ENCODE measurements around the gene AGBL4. TPM values are rescaled to one million over a fixed set of nuclear protein-coding genes. Genes with fewer than 3 reads are reported as not detected.

Gene AGBL4
- polyA plus RNA-seq, 4 donors = 0.10 to 0.16 TPM; not detected in 2

DNA sequence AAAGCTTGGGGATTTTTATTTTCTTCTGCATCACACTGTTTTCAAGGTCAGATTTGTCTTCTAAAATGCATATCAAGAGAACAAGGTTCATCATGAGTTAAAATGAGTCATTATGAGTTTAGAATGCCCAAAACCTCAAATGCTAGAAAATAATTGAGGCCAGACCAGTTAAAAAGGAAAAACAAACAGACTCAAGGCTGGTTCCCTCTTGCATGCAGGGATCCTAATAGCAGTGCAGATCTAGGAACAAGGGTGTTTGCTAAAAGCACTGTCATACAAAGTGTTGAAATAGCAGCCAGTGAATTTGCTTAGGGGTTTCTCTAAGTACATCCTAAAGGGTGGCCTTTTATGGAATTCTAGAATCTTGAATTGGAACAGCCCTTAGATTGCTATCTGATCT lies 1262.3 kb downstream of the AGBL4 start:
- no peak overlapping the region for H3K4me3 ChIP-seq (ENCODE audit: low read depth in 1 of 3, low read length in 3 of 3)
- H3K27me3 ChIP-seq (ENCODE audit: control insufficient read depth in 3 of 3, insufficient read depth in 3 of 3, low read length in 3 of 3) = no peaks in the 10 kb centered on the region
- FAIRE-seq (no peak), DNase-seq (no peak)
- no peaks in the 10 kb centered on the region for H3K9me3 ChIP-seq (ENCODE audit: control insufficient read depth in 2 of 2, insufficient read depth in 1 of 2, low read depth in 1 of 2, low read length in 1 of 2)
- no peaks in the 10 kb centered on the region for H3K4me1 ChIP-seq (ENCODE audit: control insufficient read depth in 3 of 3, insufficient read depth in 2 of 3, low read depth in 1 of 3, low read length in 2 of 3)
- peaks cover 0 to 18% (median 0%) of the 10 kb centered on the region in 3 donors for H3K36me3 ChIP-seq (ENCODE audit: control insufficient read depth in 3 of 3, insufficient read depth in 2 of 3, low read depth in 1 of 3, low read length in 3 of 3)
- no peak overlapping the region for H3K27ac ChIP-seq (ENCODE audit: low read depth in 1 of 3, low read length in 2 of 3)

DNA sequence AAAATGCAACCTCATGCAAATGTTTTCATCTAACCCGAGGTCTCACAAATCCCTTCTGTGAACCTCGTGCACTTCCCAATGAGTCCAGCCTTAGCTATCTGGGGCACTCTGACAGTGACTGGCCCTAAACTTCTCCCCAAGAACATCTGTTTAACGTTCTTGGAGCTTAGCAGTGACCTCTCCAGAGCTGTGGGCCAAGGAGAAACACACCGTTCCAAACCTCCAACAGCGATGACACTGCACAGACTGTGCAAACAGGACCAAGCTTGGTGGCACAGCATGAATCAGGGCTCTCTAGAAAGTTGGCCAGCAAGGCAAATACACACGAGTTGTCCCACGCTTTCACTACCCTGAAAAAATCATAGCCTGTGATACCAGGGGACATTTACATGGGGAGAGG lies 1262.9 kb downstream of the AGBL4 start:
- no peak overlapping the region for H3K4me3 ChIP-seq (ENCODE audit: low read depth in 1 of 3, low read length in 3 of 3)
- H3K4me1 ChIP-seq (ENCODE audit: control insufficient read depth in 3 of 3, insufficient read depth in 2 of 3, low read depth in 1 of 3, low read length in 2 of 3) = no peaks in the 10 kb centered on the region
- WGBS, 3 donors = 79 to 89% (median 81%) methylated on average over 7 of the region's 7 CpGs
- no peaks in the 10 kb centered on the region for H3K27me3 ChIP-seq (ENCODE audit: control insufficient read depth in 3 of 3, insufficient read depth in 3 of 3, low read length in 3 of 3)
- FAIRE-seq = no peak
- DNase-seq = no peak
- no peaks in the 10 kb centered on the region for H3K9me3 ChIP-seq (ENCODE audit: control insufficient read depth in 2 of 2, insufficient read depth in 1 of 2, low read depth in 1 of 2, low read length in 1 of 2)
- H3K36me3 ChIP-seq (ENCODE audit: control insufficient read depth in 3 of 3, insufficient read depth in 2 of 3, low read depth in 1 of 3, low read length in 3 of 3) = peaks cover 0 to 16% (median 0%) of the 10 kb centered on the region in 3 donors
- H3K27ac ChIP-seq (ENCODE audit: low read depth in 1 of 3, low read length in 2 of 3) = no peak overlapping the region

DNA sequence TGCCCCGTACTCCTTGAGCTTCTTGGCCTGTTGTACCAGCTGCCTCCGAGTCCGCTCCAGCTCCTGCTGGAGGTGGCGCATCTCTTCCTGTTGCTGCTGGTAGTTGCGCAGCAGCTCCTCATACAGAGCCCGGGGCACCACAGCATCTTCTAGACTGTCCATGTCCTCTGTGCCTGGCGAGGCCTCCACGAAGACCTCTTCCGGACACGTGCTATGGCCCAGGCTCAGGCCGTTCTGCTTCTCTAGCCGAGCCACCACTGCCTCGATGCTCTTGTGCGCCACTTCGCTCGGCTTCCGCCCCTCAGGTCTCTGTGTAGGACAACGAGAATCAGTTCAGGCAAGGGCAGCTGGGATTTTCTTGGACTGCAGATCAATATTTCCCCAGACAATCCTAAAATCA lies 1264.8 kb downstream of the AGBL4 start:
- H3K4me1 ChIP-seq (ENCODE audit: control insufficient read depth in 3 of 3, insufficient read depth in 2 of 3, low read depth in 1 of 3, low read length in 2 of 3) = no peaks in the 10 kb centered on the region
- H3K27ac ChIP-seq (ENCODE audit: low read depth in 1 of 3, low read length in 2 of 3) = no peak overlapping the region
- FAIRE-seq (no peak), DNase-seq (no peak)
- H3K9me3 ChIP-seq (ENCODE audit: control insufficient read depth in 2 of 2, insufficient read depth in 1 of 2, low read depth in 1 of 2, low read length in 1 of 2) = no peaks in the 10 kb centered on the region
- no peak overlapping the region for H3K4me3 ChIP-seq (ENCODE audit: low read depth in 1 of 3, low read length in 3 of 3)
- no peaks in the 10 kb centered on the region for H3K27me3 ChIP-seq (ENCODE audit: control insufficient read depth in 3 of 3, insufficient read depth in 3 of 3, low read length in 3 of 3)
- H3K36me3 ChIP-seq (ENCODE audit: control insufficient read depth in 3 of 3, insufficient read depth in 2 of 3, low read depth in 1 of 3, low read length in 3 of 3) = peaks cover 0 to 23% (median 0%) of the 10 kb centered on the region in 3 donors
- WGBS, 3 donors = 93 to 96% (median 94%) methylated on average over 18 of the region's 18 CpGs

DNA sequence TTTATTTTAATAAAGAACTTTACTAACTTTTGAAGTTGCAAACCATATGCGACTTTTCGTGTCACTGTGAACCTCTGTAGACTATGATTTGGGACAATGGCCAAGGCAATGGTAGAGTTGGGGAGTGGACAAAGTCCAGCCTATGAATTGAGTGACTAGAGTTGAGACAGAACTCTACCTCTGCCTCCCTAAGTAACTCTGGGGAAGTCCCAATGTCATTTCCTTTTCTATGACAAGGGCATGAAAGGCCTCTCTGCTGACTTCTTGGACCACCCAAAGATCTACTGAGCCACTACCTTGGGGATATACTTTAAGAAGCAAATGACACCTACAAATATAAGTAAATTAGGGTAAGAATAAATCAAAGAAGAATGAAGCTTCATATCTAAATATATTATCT lies 1266.4 kb downstream of the AGBL4 start:
- no peaks in the 10 kb centered on the region for H3K9me3 ChIP-seq (ENCODE audit: control insufficient read depth in 2 of 2, insufficient read depth in 1 of 2, low read depth in 1 of 2, low read length in 1 of 2)
- no peaks in the 10 kb centered on the region for H3K27me3 ChIP-seq (ENCODE audit: control insufficient read depth in 3 of 3, insufficient read depth in 3 of 3, low read length in 3 of 3)
- FAIRE-seq (no peak), DNase-seq (no peak)
- peaks cover 0 to 23% (median 0%) of the 10 kb centered on the region in 3 donors for H3K36me3 ChIP-seq (ENCODE audit: control insufficient read depth in 3 of 3, insufficient read depth in 2 of 3, low read depth in 1 of 3, low read length in 3 of 3)
- no peak overlapping the region for H3K4me3 ChIP-seq (ENCODE audit: low read depth in 1 of 3, low read length in 3 of 3)
- H3K27ac ChIP-seq (ENCODE audit: low read depth in 1 of 3, low read length in 2 of 3) = no peak overlapping the region
- no peaks in the 10 kb centered on the region for H3K4me1 ChIP-seq (ENCODE audit: control insufficient read depth in 3 of 3, insufficient read depth in 2 of 3, low read depth in 1 of 3, low read length in 2 of 3)
- WGBS, 3 donors = 86 to 95% (median 91%) methylated on average over 2 of the region's 2 CpGs

DNA sequence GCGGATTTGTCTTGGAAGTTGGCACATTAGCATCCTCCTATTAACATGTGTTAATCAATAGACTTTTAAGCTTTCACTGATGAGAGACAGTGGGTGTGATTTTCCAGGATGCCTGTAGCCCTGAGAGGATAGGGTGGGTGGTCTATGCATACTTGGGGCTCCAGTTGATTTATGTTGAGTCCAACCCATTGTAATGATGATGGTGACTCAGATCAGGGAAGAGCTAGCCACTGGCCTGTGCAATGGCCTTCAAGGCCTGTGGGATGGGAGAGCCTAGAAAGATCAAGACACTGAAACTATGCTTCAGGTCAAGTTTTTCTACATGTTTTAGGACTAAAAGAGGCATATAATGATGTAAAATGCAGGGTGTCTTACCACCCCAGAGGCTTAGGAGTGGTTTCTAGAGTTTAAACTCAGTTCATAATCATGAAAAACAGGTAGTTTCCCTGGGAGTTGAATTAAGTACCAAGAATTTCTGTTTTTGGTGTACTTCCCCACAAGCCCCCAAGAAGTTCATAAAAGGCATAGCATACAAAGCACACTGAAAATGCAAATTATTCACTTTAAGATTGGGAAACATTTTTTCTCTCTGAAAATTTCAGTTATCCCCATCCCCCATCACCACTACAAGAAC lies 1267.0 kb downstream of the AGBL4 start:
- WGBS, 3 donors = 96 to 100% (median 100%) methylated on average over 1 of the region's 1 CpG
- H3K9me3 ChIP-seq (ENCODE audit: control insufficient read depth in 2 of 2, insufficient read depth in 1 of 2, low read depth in 1 of 2, low read length in 1 of 2) = no peaks in the 10 kb centered on the region
- FAIRE-seq = no peak

DNA sequence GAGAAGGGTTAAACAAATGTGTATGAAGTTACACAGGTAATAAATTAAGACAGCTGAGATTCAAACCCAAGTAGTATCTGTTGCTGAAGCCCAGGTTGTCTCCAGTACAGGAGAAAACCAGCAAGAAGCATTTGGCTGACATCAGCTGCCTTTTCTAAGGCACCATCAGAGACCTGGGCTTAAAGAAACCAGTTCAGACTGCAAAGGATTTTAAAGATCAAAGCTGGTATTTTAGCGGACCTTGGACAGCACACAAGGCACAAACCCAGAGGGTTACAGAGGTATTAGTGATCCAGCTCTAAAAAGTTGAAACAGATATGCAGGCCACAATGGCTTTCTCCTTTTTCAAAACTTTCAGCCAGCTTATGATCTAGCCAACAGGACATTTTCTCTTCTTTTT lies 1270.5 kb downstream of the AGBL4 start:
- peaks cover 0 to 15% (median 0%) of the 10 kb centered on the region in 3 donors for H3K36me3 ChIP-seq (ENCODE audit: control insufficient read depth in 3 of 3, insufficient read depth in 2 of 3, low read depth in 1 of 3, low read length in 3 of 3)
- no peak for DNase-seq
- no peaks in the 10 kb centered on the region for H3K27me3 ChIP-seq (ENCODE audit: control insufficient read depth in 3 of 3, insufficient read depth in 3 of 3, low read length in 3 of 3)
- H3K9me3 ChIP-seq (ENCODE audit: control insufficient read depth in 2 of 2, insufficient read depth in 1 of 2, low read depth in 1 of 2, low read length in 1 of 2) = no peaks in the 10 kb centered on the region
- peaks cover 0 to 2% (median 0%) of the 10 kb centered on the region in 3 donors for H3K4me1 ChIP-seq (ENCODE audit: control insufficient read depth in 3 of 3, insufficient read depth in 2 of 3, low read depth in 1 of 3, low read length in 2 of 3)
- WGBS, 3 donors = 23 to 68% (median 46%) methylated on average over 1 of the region's 1 CpG
- no peak overlapping the region for H3K27ac ChIP-seq (ENCODE audit: low read depth in 1 of 3, low read length in 2 of 3)
- no peak overlapping the region for H3K4me3 ChIP-seq (ENCODE audit: low read depth in 1 of 3, low read length in 3 of 3)
- no peak for FAIRE-seq

More for the DNA sequence above, 1267.0 kb downstream of the AGBL4 start:
- no peak overlapping the region for H3K4me3 ChIP-seq (ENCODE audit: low read depth in 1 of 3, low read length in 3 of 3)
- H3K27ac ChIP-seq (ENCODE audit: low read depth in 1 of 3, low read length in 2 of 3) = no peak overlapping the region
- H3K4me1 ChIP-seq (ENCODE audit: control insufficient read depth in 3 of 3, insufficient read depth in 2 of 3, low read depth in 1 of 3, low read length in 2 of 3) = peaks cover 0 to 2% (median 0%) of the 10 kb centered on the region in 3 donors
- H3K36me3 ChIP-seq (ENCODE audit: control insufficient read depth in 3 of 3, insufficient read depth in 2 of 3, low read depth in 1 of 3, low read length in 3 of 3) = peaks cover 0 to 23% (median 0%) of the 10 kb centered on the region in 3 donors
- H3K27me3 ChIP-seq (ENCODE audit: control insufficient read depth in 3 of 3, insufficient read depth in 3 of 3, low read length in 3 of 3) = no peaks in the 10 kb centered on the region
- no peak for DNase-seq

DNA sequence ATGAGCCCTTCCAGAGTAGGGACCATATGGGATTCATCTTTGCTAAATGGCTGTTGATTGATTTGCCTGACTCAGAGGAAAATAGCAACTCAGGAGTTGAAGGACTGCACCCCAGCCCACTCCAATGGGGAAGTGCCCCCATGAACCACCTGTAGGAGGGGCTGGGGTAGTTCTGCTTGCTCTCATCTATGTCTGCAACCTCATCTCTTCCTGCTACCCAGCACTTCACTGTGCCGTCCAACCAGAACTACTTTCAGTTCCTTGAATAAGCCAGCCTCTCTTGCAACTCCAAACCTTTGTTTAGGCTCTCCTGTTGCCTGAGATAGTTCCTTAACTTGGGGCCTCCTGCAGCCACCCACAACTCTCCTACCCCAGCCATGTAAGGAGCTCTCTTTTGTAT lies 1273.6 kb downstream of the AGBL4 start:
- Histone ChIP-seq H3K4me1 (ENCODE audit: control insufficient read depth in 3 of 3, insufficient read depth in 2 of 3, low read depth in 1 of 3, low read length in 2 of 3) (peaks cover 0 to 2% (median 0%) of the 10 kb centered on the region in 3 donors), H3K9me3 (ENCODE audit: control insufficient read depth in 2 of 2, insufficient read depth in 1 of 2, low read depth in 1 of 2, low read length in 1 of 2) (no peaks in the 10 kb centered on the region), H3K4me3 (ENCODE audit: low read depth in 1 of 3, low read length in 3 of 3) (no peak overlapping the region), H3K27me3 (ENCODE audit: control insufficient read depth in 3 of 3, insufficient read depth in 3 of 3, low read length in 3 of 3) (no peaks in the 10 kb centered on the region), H3K27ac (ENCODE audit: low read depth in 1 of 3, low read length in 2 of 3) (no peak overlapping the region), H3K36me3 (ENCODE audit: control insufficient read depth in 3 of 3, insufficient read depth in 2 of 3, low read depth in 1 of 3, low read length in 3 of 3) (peaks cover 0 to 15% (median 0%) of the 10 kb centered on the region in 3 donors)
- FAIRE-seq (no peak), DNase-seq (no peak)
- WGBS, 3 donors = 79 to 94% (median 85%) methylated on average over 1 of the region's 1 CpG

DNA sequence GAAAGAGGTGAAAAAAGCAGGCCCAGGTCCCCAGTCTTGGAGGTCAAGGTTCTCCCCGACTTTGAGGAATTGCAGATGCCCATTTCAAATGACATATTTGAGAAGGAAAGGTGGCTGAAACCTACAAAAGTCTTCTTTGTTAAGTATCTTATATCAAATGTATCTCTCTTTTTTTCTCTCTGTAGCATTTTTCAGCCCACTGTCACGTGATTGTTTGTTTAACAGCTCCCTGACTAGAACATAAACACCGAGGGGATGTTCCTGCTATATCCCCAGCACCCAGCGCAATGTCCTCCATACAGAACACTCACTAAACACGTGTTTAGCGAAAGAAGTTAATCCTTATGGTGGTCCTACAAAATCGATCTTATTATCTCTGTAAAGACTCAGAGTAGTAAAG lies 1274.7 kb downstream of the AGBL4 start:
- Histone ChIP-seq H3K27ac (ENCODE audit: low read depth in 1 of 3, low read length in 2 of 3) (no peak overlapping the region), H3K27me3 (ENCODE audit: control insufficient read depth in 3 of 3, insufficient read depth in 3 of 3, low read length in 3 of 3) (no peaks in the 10 kb centered on the region), H3K36me3 (ENCODE audit: control insufficient read depth in 3 of 3, insufficient read depth in 2 of 3, low read depth in 1 of 3, low read length in 3 of 3) (peaks cover 0 to 15% (median 0%) of the 10 kb centered on the region in 3 donors), H3K9me3 (ENCODE audit: control insufficient read depth in 2 of 2, insufficient read depth in 1 of 2, low read depth in 1 of 2, low read length in 1 of 2) (no peaks in the 10 kb centered on the region), H3K4me1 (ENCODE audit: control insufficient read depth in 3 of 3, insufficient read depth in 2 of 3, low read depth in 1 of 3, low read length in 2 of 3) (peaks cover 0 to 2% (median 0%) of the 10 kb centered on the region in 3 donors), H3K4me3 (ENCODE audit: low read depth in 1 of 3, low read length in 3 of 3) (no peak overlapping the region)
- DNase-seq (no peak), FAIRE-seq (no peak)
- WGBS, 3 donors = 69 to 78% (median 71%) methylated on average over 7 of the region's 7 CpGs

DNA sequence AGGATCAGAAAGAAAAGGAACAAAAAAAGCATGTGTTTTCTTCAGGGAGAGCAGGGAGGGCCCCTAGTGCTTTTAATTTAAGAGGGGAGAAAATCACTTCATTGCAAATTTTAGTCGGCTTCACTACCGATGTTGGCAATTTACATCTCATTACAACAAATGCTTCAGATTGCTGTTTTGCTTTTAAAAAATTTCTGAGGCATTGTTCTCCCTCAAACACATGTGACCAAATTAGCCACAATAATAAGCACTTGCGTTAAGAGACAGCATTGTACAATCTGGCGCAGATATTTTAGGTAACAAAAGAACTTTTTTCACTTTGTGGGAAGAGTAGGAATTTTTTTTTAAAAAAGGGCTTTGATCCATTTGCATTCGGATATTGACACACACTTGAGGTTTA lies 1276.8 kb downstream of the AGBL4 start:
- no peak for FAIRE-seq
- 89 to 93% (median 90%) methylated on average over 5 of the region's 5 CpGs for WGBS, 3 donors
- no peaks in the 10 kb centered on the region for H3K27me3 ChIP-seq (ENCODE audit: control insufficient read depth in 3 of 3, insufficient read depth in 3 of 3, low read length in 3 of 3)

More for the DNA sequence above, 1276.8 kb downstream of the AGBL4 start:
- no peaks in the 10 kb centered on the region for H3K9me3 ChIP-seq (ENCODE audit: control insufficient read depth in 2 of 2, insufficient read depth in 1 of 2, low read depth in 1 of 2, low read length in 1 of 2)
- peaks cover 0 to 15% (median 0%) of the 10 kb centered on the region in 3 donors for H3K36me3 ChIP-seq (ENCODE audit: control insufficient read depth in 3 of 3, insufficient read depth in 2 of 3, low read depth in 1 of 3, low read length in 3 of 3)
- DNase-seq = no peak
- no peaks in the 10 kb centered on the region for H3K4me1 ChIP-seq (ENCODE audit: control insufficient read depth in 3 of 3, insufficient read depth in 2 of 3, low read depth in 1 of 3, low read length in 2 of 3)
- no peak overlapping the region for H3K4me3 ChIP-seq (ENCODE audit: low read depth in 1 of 3, low read length in 3 of 3)
- no peak overlapping the region for H3K27ac ChIP-seq (ENCODE audit: low read depth in 1 of 3, low read length in 2 of 3)
